NCI-H748 treated with DMSO at 0.1 percent for 48 hours (cell line): ENCODE results near the gene COX10.
"Not testable (repeated sequence)": the region's sequence is repeated elsewhere in the genome, so short reads cannot be mapped to it uniquely, and the experiment has no call there.

Source experiments
- DNase-seq: peaks from one replicate; lab custom pipeline; 2025; lab: John Stamatoyannopoulos, UW

COX10 gene

GRCh38 chr17:14205992-14206461 is 136.7 kb downstream of the COX10 start:
- no peak for DNase-seq

- no peak for DNase-seq
Observed at GRCh38 chr17:14206891-14207290, 137.6 kb downstream of the COX10 start.

- DNase-seq, result no peak
Observed at GRCh38 chr17:14207791-14208190, 138.5 kb downstream of the COX10 start.

GRCh38 chr17:14209215-14209614 is 139.9 kb downstream of the COX10 start:
- DNase-seq, result no peak

GRCh38 chr17:14211246-14211645 is 141.9 kb downstream of the COX10 start:
- DNase-seq, result no peak

- DNase-seq, result no peak
Observed at GRCh38 chr17:14211801-14212200, 142.5 kb downstream of the COX10 start.

- no peak for DNase-seq
Observed at GRCh38 chr17:14212401-14212800, 143.1 kb downstream of the COX10 start.

- no peak for DNase-seq
Observed at GRCh38 chr17:14214271-14214670, 145.0 kb downstream of the COX10 start.

- no peak for DNase-seq
Observed at GRCh38 chr17:14222611-14223010, 153.3 kb downstream of the COX10 start.

GRCh38 chr17:14225254-14225980 is 156.1 kb downstream of the COX10 start:
- no peak for DNase-seq

- DNase-seq, result no peak
Observed at GRCh38 chr17:14227052-14227451, 157.7 kb downstream of the COX10 start.

- no peak for DNase-seq
Observed at GRCh38 chr17:14228903-14229302, 159.6 kb downstream of the COX10 start.

- not testable (repeated sequence) for DNase-seq
Observed at GRCh38 chr17:14231187-14231586, 161.9 kb downstream of the COX10 start.

GRCh38 chr17:14235047-14235446 is 165.7 kb downstream of the COX10 start:
- not testable (repeated sequence) for DNase-seq

- DNase-seq, result not testable (repeated sequence)
Observed at GRCh38 chr17:14236032-14236431, 166.7 kb downstream of the COX10 start.

GRCh38 chr17:14236762-14237161 is 167.5 kb downstream of the COX10 start, which contains the start of gene CDRT15:
TSS of gene CDRT15 (minus strand) at chr17:14236862. CDS start at chr17:14236833, 29 bp downstream.
- DNase-seq, result not testable (repeated sequence)

GRCh38 chr17:14239271-14239670 is 170.0 kb downstream of the COX10 start:
- not testable (repeated sequence) for DNase-seq

- no peak for DNase-seq
Observed at GRCh38 chr17:14245002-14245401, 175.7 kb downstream of the COX10 start.

GRCh38 chr17:14245629-14246028 is 176.3 kb downstream of the COX10 start:
- DNase-seq, result no peak
